Hepatocyte (in vitro differentiated cells): ENCODE data around the gene CBX5. TPM values are rescaled to one million over a fixed set of nuclear protein-coding genes. Genes with fewer than 3 reads are reported as not detected.

Experiments
- DNase-seq: peaks from one replicate; pipeline ENCODE4 v3.0.0-alpha.2; 2016; ENCODE audit warnings: low spot score
- H2AFZ ChIP-seq: fragments of 200-600 bp; sonication (generic); 2 replicates; pipeline ENCODE4 v1.6.0; 2016; ENCODE audit warnings: antibody characterized with exemption, mild to moderate bottlenecking
- H3K27ac ChIP-seq: fragments of 200-600 bp; sonication (generic); 2 replicates; pipeline ENCODE4 v1.5.1; 2016; ENCODE audit warnings: mild to moderate bottlenecking
- H3K27me3 ChIP-seq: fragments of 200-600 bp; sonication (generic); 2 replicates; pipeline ENCODE4 v1.6.1; 2016
- H3K36me3 ChIP-seq: fragments of 200-600 bp; sonication (generic); replicated peaks from 2 replicates; pipeline ENCODE4 v1.5.1; 2016; ENCODE audit warnings: low read depth; ENCODE audit not compliant: insufficient read depth
- H3K4me1 ChIP-seq: fragments of 200-600 bp; sonication (generic); 2 replicates; pipeline ENCODE4 v1.5.1; 2016; ENCODE audit warnings: mild to moderate bottlenecking, moderate library complexity; ENCODE audit not compliant: insufficient read depth
- H3K4me2 ChIP-seq: fragments of 200-600 bp; sonication (generic); 2 replicates; pipeline ENCODE4 v1.6.0; 2016
- H3K4me3 ChIP-seq: fragments of 200-600 bp; sonication (generic); 2 replicates; pipeline ENCODE4 v1.5.1; 2016; ENCODE audit warnings: mild to moderate bottlenecking
- H3K79me2 ChIP-seq: fragments of 200-600 bp; sonication (generic); 2 replicates; pipeline ENCODE4 v1.6.0; 2017; ENCODE audit warnings: mild to moderate bottlenecking
- H3K9me2 ChIP-seq: fragments of 200-600 bp; sonication (generic); replicated peaks from 2 replicates; pipeline ENCODE4 v1.6.0; 2017; ENCODE audit warnings: mild to moderate bottlenecking; ENCODE audit not compliant: insufficient read depth
- H3K9me3 ChIP-seq: fragments of 200-600 bp; sonication (generic); 2 replicates; pipeline ENCODE4 v1.5.1; 2016; ENCODE audit warnings: low read depth, mild to moderate bottlenecking
- H4K20me1 ChIP-seq: fragments of 200-600 bp; sonication (generic); 2 replicates; pipeline ENCODE4 v1.6.0; 2016; ENCODE audit warnings: mild to moderate bottlenecking; ENCODE audit not compliant: insufficient read depth, poor library complexity, severe bottlenecking
- EZH2 ChIP-seq: fragments of 200-600 bp; sonication (generic); IDR thresholded peaks from 2 replicates; pipeline ENCODE4 v1.6.1; 2016; ENCODE audit warnings: antibody characterized with exemption, mild to moderate bottlenecking, borderline replicate concordance
- EZH2phosphoT487 ChIP-seq: fragments of 200-600 bp; sonication (generic); IDR thresholded peaks from one replicate; pipeline ENCODE4 v1.6.1; 2018; ENCODE audit warnings: antibody characterized with exemption, mild to moderate bottlenecking, low read depth, moderate library complexity; ENCODE audit not compliant: unreplicated experiment, severe bottlenecking
- WGBS: methylation state at CpG from one replicate; pipeline ENCODE4 v1.1.6; 2016; ENCODE audit warnings: low lambda C conversion rate; ENCODE audit errors: missing lambda C conversion rate; 5-methylcytosine and 5-hydroxymethylcytosine counted together
- polyA plus RNA-seq: library from polyadenylated mRNA; unstranded; fragments of >200 nt; fragmentation: Nextera tagmentation; extraction: Ambion mirVana; gene quantifications from 2 replicates; pipeline ENCODE4 v1.2.1, GENCODE V29; 2016
- total RNA-seq: library from RNA; depleted of rRNA; stranded (reverse); fragments of >200 nt; gene quantifications from 2 replicates; pipeline ENCODE4 v1.2.3, GENCODE V29; 2014
- TF ChIP-seq, protein P1 (sequence below): fragments of 200-600 bp; sonication (generic); IDR thresholded peaks from 2 replicates; pipeline ENCODE4 v1.5.1; 2016; ENCODE audit warnings: antibody characterized with exemption, mild to moderate bottlenecking; ENCODE audit not compliant: poor library complexity

The CBX5 gene
- total and polyA plus RNA-seq, 2 experiments from 2014 or later: 21.9 to 60.1 TPM

- WGBS: 71% methylated on average over 8 of the region's 8 CpGs
- no peak for TF ChIP-seq EZH2phosphoT487
- no peak for TF ChIP-seq EZH2
- TF ChIP-seq, protein P1, sequence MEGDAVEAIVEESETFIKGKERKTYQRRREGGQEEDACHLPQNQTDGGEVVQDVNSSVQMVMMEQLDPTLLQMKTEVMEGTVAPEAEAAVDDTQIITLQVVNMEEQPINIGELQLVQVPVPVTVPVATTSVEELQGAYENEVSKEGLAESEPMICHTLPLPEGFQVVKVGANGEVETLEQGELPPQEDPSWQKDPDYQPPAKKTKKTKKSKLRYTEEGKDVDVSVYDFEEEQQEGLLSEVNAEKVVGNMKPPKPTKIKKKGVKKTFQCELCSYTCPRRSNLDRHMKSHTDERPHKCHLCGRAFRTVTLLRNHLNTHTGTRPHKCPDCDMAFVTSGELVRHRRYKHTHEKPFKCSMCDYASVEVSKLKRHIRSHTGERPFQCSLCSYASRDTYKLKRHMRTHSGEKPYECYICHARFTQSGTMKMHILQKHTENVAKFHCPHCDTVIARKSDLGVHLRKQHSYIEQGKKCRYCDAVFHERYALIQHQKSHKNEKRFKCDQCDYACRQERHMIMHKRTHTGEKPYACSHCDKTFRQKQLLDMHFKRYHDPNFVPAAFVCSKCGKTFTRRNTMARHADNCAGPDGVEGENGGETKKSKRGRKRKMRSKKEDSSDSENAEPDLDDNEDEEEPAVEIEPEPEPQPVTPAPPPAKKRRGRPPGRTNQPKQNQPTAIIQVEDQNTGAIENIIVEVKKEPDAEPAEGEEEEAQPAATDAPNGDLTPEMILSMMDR: no peak
- Histone ChIP-seq H3K4me2 (no peak overlapping the region), H3K36me3 (no peaks in the 10 kb centered on the region), H3K4me3 (no peak overlapping the region), H3K4me1 (peaks cover 20% of the 10 kb centered on the region), H3K27me3 (peaks cover 2% of the 10 kb centered on the region), H4K20me1 (no peaks in the 10 kb centered on the region), H3K9me2 (no peaks in the 10 kb centered on the region), H2AFZ (no peak overlapping the region), H3K79me2 (no peaks in the 10 kb centered on the region), H3K27ac (no peak overlapping the region), H3K9me3 (no peaks in the 10 kb centered on the region)
- no peak for DNase-seq
Observed at GRCh38 chr12:54299515-54300224, 19.7 kb upstream of the CBX5 start.

GRCh38 chr12:54298904-54299303 lies 19.0 kb upstream of the CBX5 start:
- DNase-seq: no peak
- H3K27me3 ChIP-seq: peaks cover 2% of the 10 kb centered on the region
- peaks cover 14% of the 10 kb centered on the region for H3K4me1 ChIP-seq
- H3K9me2 ChIP-seq: no peaks in the 10 kb centered on the region
- H3K36me3 ChIP-seq: no peaks in the 10 kb centered on the region
- TF ChIP-seq, protein P1: no peak
- H3K4me3 ChIP-seq: no peak overlapping the region
- no peak overlapping the region for H3K4me2 ChIP-seq
- no peaks in the 10 kb centered on the region for H4K20me1 ChIP-seq
- no peaks in the 10 kb centered on the region for H3K79me2 ChIP-seq
- no peak overlapping the region for H3K27ac ChIP-seq
- no peaks in the 10 kb centered on the region for H3K9me3 ChIP-seq
- H2AFZ ChIP-seq: no peak overlapping the region
- WGBS: 92% methylated on average over 5 of the region's 5 CpGs

- no peaks in the 10 kb centered on the region for H3K36me3 ChIP-seq
- no peaks in the 10 kb centered on the region for H4K20me1 ChIP-seq
- H3K79me2 ChIP-seq: no peaks in the 10 kb centered on the region
- H3K4me2 ChIP-seq: no peak overlapping the region
- no peak overlapping the region for H3K27ac ChIP-seq
- no peak for DNase-seq
- peaks cover 2% of the 10 kb centered on the region for H3K27me3 ChIP-seq
- H3K4me1 ChIP-seq: peaks cover 12% of the 10 kb centered on the region
- TF ChIP-seq EZH2phosphoT487 (no peak), EZH2 (no peak)
- TF ChIP-seq, protein P1: no peak
- 75% methylated on average over 5 of the region's 5 CpGs for WGBS
- no peaks in the 10 kb centered on the region for H3K9me2 ChIP-seq
- H3K4me3 ChIP-seq: no peak overlapping the region
- no peaks in the 10 kb centered on the region for H3K9me3 ChIP-seq
- no peak overlapping the region for H2AFZ ChIP-seq
Observed at GRCh38 chr12:54296393-54297099, 16.6 kb upstream of the CBX5 start.
